Measurements from ENCODE around the gene RHOA.

Gene RHOA

DNA sequence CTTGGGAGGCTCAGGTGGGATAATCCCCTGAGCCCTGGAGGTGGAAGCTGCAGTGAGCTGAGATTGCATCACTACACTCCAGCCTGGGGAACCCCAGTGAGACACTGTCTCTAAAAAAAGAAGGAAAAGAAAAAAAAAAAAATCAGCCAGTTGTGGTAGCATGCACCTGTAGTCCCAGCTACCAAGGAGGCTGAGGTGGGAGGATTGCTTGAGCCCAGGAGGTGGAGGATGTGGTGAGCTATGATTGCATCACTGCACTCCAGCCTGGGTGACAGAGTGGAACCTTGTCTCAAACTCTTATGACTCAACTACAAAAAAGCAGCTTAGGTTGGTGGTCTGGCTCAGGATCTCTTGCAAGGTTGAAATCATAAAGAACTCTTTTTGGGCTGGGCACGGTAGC is 34.3 kb downstream of the RHOA start:
- TF ChIP-seq, protein P1, sequence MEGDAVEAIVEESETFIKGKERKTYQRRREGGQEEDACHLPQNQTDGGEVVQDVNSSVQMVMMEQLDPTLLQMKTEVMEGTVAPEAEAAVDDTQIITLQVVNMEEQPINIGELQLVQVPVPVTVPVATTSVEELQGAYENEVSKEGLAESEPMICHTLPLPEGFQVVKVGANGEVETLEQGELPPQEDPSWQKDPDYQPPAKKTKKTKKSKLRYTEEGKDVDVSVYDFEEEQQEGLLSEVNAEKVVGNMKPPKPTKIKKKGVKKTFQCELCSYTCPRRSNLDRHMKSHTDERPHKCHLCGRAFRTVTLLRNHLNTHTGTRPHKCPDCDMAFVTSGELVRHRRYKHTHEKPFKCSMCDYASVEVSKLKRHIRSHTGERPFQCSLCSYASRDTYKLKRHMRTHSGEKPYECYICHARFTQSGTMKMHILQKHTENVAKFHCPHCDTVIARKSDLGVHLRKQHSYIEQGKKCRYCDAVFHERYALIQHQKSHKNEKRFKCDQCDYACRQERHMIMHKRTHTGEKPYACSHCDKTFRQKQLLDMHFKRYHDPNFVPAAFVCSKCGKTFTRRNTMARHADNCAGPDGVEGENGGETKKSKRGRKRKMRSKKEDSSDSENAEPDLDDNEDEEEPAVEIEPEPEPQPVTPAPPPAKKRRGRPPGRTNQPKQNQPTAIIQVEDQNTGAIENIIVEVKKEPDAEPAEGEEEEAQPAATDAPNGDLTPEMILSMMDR (IDR thresholded peaks at IDR 0.05): no peak

DNA sequence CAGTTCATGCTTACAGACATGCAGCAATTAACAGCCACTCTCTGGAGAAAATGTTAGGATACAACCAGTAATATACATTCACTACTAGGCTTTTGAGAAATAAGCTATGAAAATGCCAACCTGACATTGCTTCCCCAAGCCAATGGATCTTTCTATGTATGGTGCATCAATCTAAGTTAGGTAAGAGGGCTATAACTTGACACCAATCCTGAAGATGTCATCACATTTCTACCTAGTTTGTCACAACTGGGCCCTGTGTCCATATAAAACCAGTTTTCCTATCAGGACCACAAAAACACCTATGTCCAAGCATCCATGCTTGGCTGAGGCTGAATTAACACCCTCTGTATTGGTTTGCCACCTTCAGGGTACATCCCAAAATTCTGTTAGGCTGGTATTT is 39.8 kb downstream of the RHOA start:
- TF ChIP-seq, protein P1 (IDR thresholded peaks at IDR 0.05): no peak

DNA sequence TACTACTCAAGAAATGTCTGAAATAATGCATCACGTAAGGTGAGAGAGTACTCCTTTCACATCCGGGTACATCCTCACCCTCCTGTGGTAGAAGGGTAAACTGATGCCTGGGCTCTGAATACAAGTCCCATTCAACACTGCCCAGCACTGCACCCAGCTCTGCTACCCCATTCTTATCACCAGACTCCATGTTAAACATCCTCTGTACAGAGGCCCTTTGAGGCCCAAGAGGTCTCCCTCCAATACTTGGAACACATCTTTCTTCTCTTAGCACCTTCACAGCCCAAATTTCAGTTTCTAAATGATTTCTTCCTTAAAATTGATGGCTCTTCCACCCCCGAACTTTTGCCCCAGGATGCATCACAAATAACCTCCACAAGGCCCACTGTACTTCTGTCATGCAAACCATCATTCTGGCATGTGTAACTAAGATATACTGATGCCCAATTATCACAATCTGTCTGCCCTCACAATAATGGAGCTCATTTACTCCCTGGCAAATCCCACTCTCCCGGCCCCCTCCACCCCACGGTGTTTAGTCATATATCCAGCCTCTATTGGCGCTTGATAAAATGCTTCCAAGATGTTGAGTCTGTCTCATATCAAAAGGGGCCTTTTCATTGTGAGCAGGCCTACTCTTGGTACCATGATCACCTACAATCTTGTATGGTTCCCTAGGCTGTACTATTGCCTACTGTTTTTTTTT is 41.0 kb downstream of the RHOA start:
- TF ChIP-seq, protein P1 (IDR thresholded peaks at IDR 0.05): no peak

DNA sequence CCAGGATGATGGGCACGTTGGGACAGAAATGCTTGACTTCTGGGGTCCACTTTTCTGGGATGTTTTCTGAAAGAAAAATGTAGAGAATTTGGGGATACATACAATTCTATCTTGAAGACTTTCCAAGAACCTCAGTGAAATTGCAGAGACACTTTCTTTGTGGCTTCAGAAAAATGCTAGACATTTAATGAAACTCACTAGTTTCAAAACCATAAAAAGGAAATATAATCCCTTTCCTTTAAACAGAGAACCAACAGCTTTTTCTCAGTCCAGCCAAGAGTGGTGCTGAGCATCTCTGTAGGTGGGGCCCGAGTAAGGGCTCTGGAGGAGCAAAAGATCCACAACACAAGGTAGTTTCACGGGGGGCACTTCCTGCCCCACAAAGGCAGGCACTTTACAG is 49.2 kb downstream of the RHOA start:
- TF ChIP-seq, protein P1 (IDR thresholded peaks at IDR 0.05): no peak

DNA sequence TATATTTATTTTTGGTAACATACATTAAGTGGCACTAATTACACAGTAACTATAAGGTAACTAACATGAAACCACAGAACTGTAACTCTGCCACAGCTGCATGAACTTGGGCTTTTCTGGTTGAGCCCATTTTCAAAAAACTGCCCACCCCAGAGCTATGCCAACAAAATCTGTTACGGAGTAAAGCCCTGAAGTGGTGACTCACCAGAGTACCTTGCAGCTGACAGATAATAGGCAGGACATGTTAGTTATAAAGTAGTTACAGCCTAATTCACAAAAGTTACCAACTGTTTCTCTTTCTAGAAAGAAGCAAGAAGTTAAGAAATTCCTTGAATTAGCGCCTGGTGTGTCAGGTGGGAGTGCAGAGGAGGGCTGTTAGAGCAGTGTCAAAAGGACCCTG is 52.2 kb downstream of the RHOA start:
- TF ChIP-seq, protein P1 (IDR thresholded peaks at IDR 0.05): no peak

DNA sequence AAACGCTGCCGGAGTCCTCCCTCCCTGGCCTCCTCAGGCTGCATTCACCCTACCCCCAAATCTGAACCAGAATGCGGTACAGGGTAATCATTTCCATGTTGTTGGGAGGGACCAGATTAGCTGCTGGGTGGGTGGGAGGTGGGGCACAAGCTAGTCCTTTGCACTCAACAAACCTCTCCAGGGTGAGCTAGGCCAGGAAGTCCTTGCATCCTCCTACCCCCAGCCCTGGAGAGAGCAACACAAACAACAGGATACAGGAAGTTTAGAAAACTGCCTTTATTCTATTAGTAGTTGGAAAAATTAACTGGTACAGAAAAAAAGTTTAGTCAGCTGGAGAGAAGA is 52.9 kb downstream of the RHOA start:
- TF ChIP-seq, protein P1 (IDR thresholded peaks at IDR 0.05): no peak

DNA sequence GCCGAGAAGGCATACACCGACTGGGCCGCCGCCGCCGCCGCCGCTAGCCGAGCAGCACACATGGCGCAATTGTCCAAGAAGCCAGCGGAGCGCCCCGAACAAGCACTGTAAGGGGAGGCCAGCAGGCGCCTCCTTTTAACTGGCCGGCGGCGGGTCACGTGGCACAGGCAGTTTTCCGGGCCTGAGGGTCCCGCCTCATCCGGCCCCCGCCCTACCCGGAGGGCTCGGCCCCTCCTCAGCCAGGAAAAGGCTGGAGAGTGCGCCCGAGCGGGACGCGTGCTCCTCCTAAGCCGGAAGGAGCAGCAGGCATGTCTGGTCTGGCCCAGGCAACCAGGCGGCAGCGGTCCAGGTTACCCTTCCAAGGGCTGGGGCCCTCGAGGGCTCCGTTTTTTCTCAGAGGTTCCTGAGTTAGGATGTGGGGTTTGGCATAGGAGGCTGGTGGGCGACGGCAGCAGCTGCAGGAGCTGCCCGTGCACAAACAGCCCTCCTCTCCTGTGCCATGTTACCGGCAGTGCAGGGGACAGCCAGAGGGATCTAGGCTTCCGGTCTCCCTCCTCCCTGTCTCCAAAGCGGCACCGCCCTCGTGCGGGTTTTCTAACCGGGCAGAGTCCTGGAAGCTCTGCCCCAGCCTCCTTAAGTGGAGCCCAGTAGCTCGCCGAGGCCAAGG is 53.4 kb downstream of the RHOA start, which contains the start of gene GPX1:
Gene GPX1, minus strand, starts transcription at position 137 of the 667 bp plus-strand sequence. Its CDS starts 75 bp downstream, at position 62.
- TF ChIP-seq, protein P1 (IDR thresholded peaks at IDR 0.05): no peak
